HL-60/S4 treated with retinoic acid at 250 ng/mL for 4 days and 3 days (cell line): Measurements from ENCODE around the gene SOX13.
"Not testable (repeated sequence)": the region's sequence is repeated elsewhere in the genome, so short reads cannot be mapped to it uniquely, and the experiment has no call there.

Experiments
- in situ Hi-C: fragments of 300-500 bp; cut with MboI; formaldehyde crosslinking; loops from 2 replicates; pipeline ENCODE4 v1.7.0; 2022; ENCODE audit warnings: low sequenced_read_pairs

Gene SOX13

GRCh38 chr1:204084247-204084772, 11.4 kb downstream of the SOX13 start:
- in situ Hi-C loops, result no loop called here

DNA sequence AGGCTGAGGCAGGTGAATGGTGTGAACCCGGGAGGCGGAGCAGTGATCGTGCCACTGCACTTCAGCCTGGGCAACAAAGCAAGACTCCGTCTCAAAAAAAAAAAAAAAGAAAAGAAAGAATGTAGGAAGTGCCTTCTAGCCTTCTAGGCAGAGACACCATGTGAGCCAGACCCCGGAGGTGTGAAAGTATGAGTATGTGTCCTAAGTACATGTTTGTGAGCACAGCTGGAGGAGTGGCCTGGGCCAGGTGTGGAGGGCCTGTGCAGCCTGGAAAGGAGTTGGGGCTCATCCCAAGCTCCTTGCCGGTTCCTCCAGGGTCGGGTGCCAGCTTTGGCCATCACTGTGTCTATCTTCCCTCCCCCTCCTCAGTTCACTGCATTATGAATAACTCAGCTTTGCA, 13.0 kb downstream of the SOX13 start:
- in situ Hi-C loops, result no loop called here

DNA sequence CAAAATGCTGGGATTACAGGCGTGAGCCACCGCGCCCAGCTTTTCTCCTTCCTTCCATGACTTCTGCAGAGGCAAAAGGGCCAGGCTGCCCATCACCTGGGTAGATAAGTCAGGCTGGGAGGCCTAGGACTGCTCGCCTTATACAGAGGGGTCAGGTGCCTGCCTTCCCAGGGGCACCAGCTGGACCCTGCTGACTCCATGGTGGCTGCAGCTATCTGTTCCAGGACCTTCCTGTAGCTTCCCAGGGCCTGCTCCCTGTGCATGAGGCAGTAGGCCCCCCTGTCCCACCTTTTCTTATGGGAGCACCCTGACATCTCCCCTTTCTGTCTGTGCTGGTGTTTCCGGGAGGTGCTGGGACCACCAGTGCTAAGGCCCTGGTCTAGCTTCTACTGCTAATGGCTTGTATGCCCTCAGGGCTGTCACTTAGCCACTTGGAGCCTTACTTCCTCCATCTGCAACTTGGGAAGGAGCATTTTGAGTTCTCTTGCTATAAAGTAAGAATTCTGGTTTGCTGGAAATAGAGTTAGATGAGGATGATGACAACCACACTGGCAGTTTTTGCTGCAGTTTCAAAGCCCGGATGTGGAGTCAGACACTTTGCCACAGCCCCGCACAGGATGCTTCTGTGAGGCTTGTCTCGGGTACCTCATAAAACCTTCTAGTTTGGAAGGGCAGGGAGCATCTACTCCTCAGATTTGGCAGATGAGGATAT, 14.4 kb downstream of the SOX13 start:
- in situ Hi-C loops, result no loop called here

DNA sequence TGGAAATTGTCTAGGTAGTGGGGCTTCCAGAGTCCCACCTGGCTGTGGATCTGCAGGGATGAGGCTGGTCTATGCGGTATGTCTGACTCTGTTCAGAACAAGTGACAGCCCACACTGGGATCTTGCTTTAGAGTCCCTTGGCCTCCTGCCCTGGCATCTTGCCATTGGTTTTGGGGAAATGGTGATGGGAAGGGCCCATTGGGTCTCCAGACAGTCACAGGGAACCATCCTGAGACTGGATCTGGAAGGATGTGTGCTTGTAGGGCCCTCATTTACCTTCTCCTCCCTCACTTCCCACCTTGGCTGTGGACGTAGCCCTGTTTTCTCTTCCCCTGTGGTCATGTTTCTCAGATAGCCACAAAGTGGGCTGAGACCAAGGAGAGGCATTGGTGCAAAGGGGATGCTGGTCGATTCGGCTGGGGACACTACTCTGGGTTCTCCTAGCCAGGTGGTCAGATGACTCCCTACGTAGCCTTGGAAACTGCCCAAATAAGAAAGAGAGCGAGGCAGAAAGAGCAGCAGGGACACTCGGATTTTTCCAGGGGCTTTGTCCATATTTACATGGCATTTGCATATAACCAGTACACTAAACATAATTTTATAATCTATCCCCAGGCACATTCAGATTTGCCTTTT, 15.1 kb downstream of the SOX13 start:
- in situ Hi-C loops, result no loop called here

DNA sequence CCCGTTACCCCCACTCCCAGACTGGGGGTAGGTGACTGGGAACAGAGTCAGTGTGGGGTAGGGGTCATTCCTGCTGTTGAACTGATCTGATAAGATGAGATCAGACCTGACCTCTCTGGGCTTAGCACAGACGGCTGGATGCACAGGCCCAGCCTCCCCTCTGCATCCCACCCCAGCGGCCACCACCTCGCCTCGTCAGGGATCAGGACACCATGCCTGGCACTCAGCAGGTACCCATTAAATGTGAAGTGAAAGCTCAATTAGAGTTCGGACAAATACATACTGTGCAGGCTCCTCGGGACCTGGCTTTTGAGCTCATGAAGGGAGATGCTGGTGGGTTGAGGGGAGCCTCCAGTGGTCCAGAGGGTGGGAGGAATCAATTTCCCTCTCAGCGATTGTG, 15.7 kb downstream of the SOX13 start:
- in situ Hi-C loops, result no loop called here

GRCh38 chr1:204089044-204089751, 16.3 kb downstream of the SOX13 start:
- in situ Hi-C loops, result no loop called here

DNA sequence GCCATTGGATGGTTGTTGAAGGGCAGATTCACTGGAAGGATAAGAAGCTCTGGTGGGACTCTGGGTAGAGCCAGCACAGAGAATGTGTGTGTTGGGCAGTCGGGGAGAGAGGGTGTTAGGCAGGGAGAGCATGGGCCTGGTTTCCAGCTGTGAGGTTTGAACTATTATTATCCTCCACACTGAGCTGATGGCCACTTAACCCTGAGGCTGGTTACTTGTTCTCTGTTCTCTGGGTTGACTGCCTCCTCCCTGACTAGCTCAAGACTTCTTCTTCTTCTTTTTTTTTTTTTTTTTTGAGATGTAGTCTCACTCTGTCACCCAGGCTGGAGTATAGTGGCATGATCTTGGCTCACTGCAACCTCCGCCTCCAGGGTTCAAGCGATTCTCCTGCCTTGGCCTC, 17.2 kb downstream of the SOX13 start:
- in situ Hi-C loops, result not testable (repeated sequence)

DNA sequence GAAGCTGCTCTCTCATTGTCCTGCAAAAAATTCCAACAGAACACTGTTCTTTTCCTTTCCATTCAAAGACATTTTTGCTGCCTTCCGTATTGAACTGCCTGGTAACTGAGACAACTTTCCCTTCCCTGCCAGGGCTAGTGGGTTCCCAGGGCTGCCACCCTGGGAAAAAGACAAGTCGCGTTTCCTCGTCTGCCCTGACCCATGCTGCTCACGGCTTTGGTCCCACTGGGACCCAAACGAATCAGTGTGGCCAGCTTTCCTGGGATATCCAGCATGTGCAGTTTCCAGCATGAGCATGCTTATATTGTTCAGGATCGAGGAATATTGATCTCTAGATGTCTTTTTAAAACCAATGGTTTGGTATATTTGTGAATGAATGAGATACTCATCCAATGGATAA, 18.2 kb downstream of the SOX13 start:
- in situ Hi-C loops, result no loop called here

DNA sequence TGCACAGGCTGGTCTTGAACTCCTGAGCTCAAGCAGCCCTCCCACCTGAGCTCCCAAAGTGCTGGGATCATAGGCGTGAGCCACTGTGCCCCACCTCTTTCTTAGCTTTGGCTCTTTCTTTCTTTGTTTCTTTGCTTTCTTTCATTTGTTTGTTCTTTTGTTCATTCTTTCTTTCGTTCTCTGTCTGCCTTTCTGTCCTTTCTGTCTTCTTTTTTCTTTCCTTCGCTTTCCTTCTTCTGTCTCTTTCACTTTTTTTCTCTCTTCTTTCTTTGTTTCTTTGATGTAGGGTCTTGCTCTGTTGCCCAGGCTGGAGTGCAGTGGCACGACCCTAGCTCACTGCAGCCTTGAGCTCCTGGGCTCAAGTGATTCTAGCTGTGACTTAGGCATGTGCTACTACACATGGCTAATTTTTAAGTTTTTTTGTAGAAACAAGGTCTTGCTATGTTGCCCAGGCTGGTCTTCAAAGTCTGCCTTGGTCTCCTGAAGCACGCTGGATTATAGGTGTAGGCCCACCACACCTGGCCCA, 18.9 kb downstream of the SOX13 start:
- in situ Hi-C loops, result no loop called here

GRCh38 chr1:204092632-204093420, 19.9 kb downstream of the SOX13 start:
- in situ Hi-C loops, result no loop called here

GRCh38 chr1:204093421-204093717, 20.5 kb downstream of the SOX13 start:
- in situ Hi-C loops, result no loop called here

GRCh38 chr1:204093781-204094180, 20.9 kb downstream of the SOX13 start:
- in situ Hi-C loops, result no loop called here

DNA sequence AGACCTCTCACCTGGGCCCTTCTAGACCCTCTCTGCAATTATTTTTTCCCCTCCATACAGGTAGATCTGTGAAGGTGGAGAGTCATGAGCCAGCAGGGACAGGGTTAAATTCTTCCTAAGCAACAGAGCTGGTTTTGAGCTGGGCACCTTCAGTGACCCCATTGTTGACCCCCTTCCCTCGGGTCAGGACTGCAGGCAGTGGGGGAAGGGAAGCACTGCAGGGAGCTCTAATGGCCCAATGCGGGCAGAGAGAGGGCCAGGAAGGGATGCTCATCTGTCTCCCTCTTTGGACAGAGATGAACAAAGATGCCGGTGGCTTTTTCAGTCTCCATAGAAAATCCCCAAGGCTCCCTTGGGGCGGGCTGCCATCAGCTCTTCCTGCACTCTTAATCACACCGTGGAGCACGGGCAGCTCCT, 21.4 kb downstream of the SOX13 start:
- in situ Hi-C loops, result no loop called here

GRCh38 chr1:204094856-204095634, 22.1 kb downstream of the SOX13 start:
- in situ Hi-C loops, result no loop called here

- in situ Hi-C loops, result no loop called here
Observed at GRCh38 chr1:204096931-204097330, 24.0 kb downstream of the SOX13 start.

DNA sequence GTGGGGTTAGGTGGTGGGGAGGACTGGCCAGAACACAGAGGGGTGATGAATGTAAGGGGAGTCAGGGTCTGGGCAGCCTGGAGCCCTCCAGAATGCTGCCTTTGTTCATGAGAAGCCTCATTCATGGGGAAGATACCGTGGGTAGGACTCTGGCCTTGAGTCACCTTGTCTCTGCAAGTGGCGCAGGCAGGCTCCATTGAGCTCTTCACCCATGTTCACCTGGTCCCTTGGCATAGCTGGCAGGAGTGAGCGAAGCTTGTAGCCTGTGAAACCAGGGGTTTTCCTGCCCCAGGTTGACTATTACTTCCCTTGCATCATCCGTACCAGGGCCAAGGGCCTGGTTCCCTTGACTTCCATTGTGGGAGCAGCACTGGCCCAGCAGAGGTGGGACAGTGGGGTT, 25.8 kb downstream of the SOX13 start:
- in situ Hi-C loops, result no loop called here

GRCh38 chr1:204099754-204100153, 26.8 kb downstream of the SOX13 start:
- in situ Hi-C loops, result not testable (repeated sequence)

DNA sequence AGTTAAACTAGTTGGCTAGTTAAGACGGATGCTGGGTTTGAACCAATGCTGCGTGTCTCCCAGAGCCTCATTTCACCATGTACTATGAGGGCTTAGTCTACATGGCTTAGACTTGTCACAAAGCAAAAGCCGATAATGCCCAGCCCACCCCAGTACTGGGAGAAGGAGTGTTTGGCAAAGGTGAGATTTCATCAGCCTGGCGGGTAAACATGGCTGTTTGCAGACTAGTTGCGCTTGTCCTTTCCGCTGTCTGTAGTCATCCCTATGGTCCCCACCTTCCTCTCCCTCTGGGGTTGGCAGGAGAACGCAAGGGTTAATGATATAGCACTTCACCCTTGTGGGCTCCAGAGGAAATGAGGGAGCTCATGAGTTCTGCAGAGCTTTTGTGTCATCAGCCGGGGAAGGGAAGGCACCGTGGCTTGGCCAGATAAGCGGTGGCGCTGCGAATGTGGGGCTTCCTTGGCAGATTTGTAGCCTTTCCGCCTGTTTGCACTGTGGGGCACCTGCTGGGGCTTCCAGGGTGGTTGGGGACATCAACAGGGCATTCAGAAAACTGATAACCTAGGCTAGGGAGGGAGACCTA, 29.2 kb downstream of the SOX13 start:
- in situ Hi-C loops, result no loop called here

- in situ Hi-C loops, result no loop called here
Observed at GRCh38 chr1:204102739-204103430, 30.0 kb downstream of the SOX13 start.

GRCh38 chr1:204103431-204103741, 30.5 kb downstream of the SOX13 start:
- in situ Hi-C loops, result no loop called here
